Measurements from ENCODE around the gene ACSBG1.

ACSBG1 gene

GRCh38 chr15:78232951-78233350 lies 1.4 kb downstream of the ACSBG1 start:
- H3K4me3 ChIP-seq (ENCODE audit: low read length): no peak overlapping the region
- DNase-seq (ENCODE audit: low read depth): no peak
- TF ChIP-seq CTCF (conservative IDR thresholded peaks at IDR 0.05; ENCODE audit: low read depth, low read length): no peak

GRCh38 chr15:78229431-78230406 lies 4.6 kb downstream of the ACSBG1 start:
- no peak for TF ChIP-seq CTCF (conservative IDR thresholded peaks at IDR 0.05; ENCODE audit: low read depth, low read length)
- no peak overlapping the region for H3K4me3 ChIP-seq (ENCODE audit: low read length)

GRCh38 chr15:78228356-78228996 lies 5.9 kb downstream of the ACSBG1 start:
- TF ChIP-seq CTCF (conservative IDR thresholded peaks at IDR 0.05; ENCODE audit: low read depth, low read length): no peak
- H3K4me3 ChIP-seq (ENCODE audit: low read length): no peak overlapping the region
- DNase-seq (ENCODE audit: low read depth): no peak

More at GRCh38 chr15:78229431-78230406, 4.6 kb downstream of the ACSBG1 start:
- DNase-seq (ENCODE audit: low read depth): no peak

- DNase-seq (ENCODE audit: low read depth): no peak
- H3K4me3 ChIP-seq (ENCODE audit: low read length): no peak overlapping the region
- TF ChIP-seq CTCF (conservative IDR thresholded peaks at IDR 0.05; ENCODE audit: low read depth, low read length): no peak
Measured at GRCh38 chr15:78225783-78226541, 8.4 kb downstream of the ACSBG1 start.

- TF ChIP-seq CTCF (conservative IDR thresholded peaks at IDR 0.05; ENCODE audit: low read depth, low read length): no peak
- no peak overlapping the region for H3K4me3 ChIP-seq (ENCODE audit: low read length)
- no peak for DNase-seq (ENCODE audit: low read depth)
Measured at GRCh38 chr15:78224023-78224411, 10.3 kb downstream of the ACSBG1 start.

GRCh38 chr15:78223396-78224022 lies 10.9 kb downstream of the ACSBG1 start:
- H3K4me3 ChIP-seq (ENCODE audit: low read length): no peak overlapping the region
- no peak for DNase-seq (ENCODE audit: low read depth)

More at GRCh38 chr15:78223396-78224022, 10.9 kb downstream of the ACSBG1 start:
- no peak for TF ChIP-seq CTCF (conservative IDR thresholded peaks at IDR 0.05; ENCODE audit: low read depth, low read length)

All from retinal pigment epithelial cell (primary cell).